ENCODE measurements around the gene ANGPT4.

- TF ChIP-seq ATF2 (CRISPR knock-in tag; IDR thresholded peaks at IDR 0.05) (no peak), YY1 (IDR thresholded peaks at IDR 0.05; ENCODE audit: insufficient read depth, insufficient replicate concordance, low read depth, low read length) (no peak), MIER3 (CRISPR knock-in tag; IDR thresholded peaks at IDR 0.05; ENCODE audit: borderline replicate concordance) (no peak), CTCF (CRISPR knock-in tag; IDR thresholded peaks at IDR 0.05) (no peak; the same call in 1 of the 2 replicates), PBX3 (CRISPR knock-in tag; IDR thresholded peaks at IDR 0.05; ENCODE audit: borderline replicate concordance) (no peak), RORA (CRISPR knock-in tag; IDR thresholded peaks at IDR 0.05) (no peak), CC2D1A (CRISPR knock-in tag; IDR thresholded peaks at IDR 0.05) (no peak), FOXJ3 (CRISPR knock-in tag; IDR thresholded peaks at IDR 0.05; ENCODE audit: borderline replicate concordance) (no peak), TCF7 (IDR thresholded peaks at IDR 0.05; ENCODE audit: low read depth) (no peak), ZNF24 (IDR thresholded peaks at IDR 0.05) (no peak), ZNF318 (CRISPR knock-in tag; IDR thresholded peaks at IDR 0.05) (no peak), POLR2A (IDR thresholded peaks at IDR 0.05; ENCODE audit: insufficient read depth in 1 of 2, low read depth in 2 of 2, low read length in 2 of 2) (no peak), RAD21 (CRISPR knock-in tag; IDR thresholded peaks at IDR 0.05) (no peak), SYNCRIP (IDR thresholded peaks at IDR 0.05; ENCODE audit: insufficient read depth, low read depth, low read length) (no peak)
Measured at GRCh38 chr20:884983-885952, 30.9 kb downstream of the ANGPT4 start.
